ENCODE results near the gene TMEM101.
A peak's percentile ranks its signal among the peaks of the same experiment; 100 is the strongest.
"Not testable (repeated sequence)": the region's sequence is repeated elsewhere in the genome, so short reads cannot be mapped to it uniquely, and the experiment has no call there.

Gene TMEM101

DNA sequence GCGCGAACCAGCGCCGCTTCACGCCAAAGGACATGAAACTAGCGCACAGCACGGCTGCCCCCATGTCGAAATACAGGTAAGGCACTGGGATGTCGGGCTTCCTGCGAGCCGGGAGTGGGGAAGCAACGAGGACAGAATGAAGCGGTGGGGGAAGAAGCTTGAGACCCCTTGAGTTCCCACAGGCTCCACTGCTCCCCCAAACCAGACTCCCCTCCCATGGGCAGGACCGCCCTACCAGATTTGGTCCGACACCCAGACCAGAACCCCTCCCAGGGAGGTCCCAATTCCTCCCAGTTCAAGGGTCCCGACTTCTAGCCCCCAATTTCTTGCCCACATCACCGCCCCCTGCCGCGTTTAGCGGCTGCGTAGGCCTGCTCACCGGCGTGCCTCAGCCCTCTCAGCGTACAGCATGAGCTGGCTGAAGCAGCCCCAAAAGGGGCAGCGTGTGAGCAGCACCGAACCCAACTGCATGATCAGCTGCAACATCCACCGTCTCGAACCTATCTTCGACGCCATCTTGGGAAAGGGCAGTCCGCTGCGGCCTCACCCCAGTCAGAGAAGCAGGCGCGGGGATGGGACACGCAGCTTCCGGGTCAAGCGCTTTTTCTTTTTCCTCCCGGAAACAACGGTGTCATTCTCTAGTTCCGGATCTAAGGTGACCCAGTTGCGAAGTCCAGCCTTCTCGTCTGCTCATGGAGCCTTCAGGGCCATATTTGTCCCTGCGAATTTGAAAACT, at the start of gene TMEM101:
Gene TMEM101, minus strand, starts transcription at position 527 of the 736 bp plus-strand sequence. Its CDS starts 11 bp downstream, at position 516.
- Mint-ChIP-seq H3K27me3 (no peaks in the 10 kb centered on the region), H3K4me1 (peaks cover 14% of the 10 kb centered on the region), H3K27ac (peak within 1 kb of the TSS; percentile 99), H3K9me3 (no peaks in the 10 kb centered on the region), H3K4me3 (peak within 1 kb of the TSS; percentile 100), H3K36me3 (peaks cover 11% of the 10 kb centered on the region)

DNA sequence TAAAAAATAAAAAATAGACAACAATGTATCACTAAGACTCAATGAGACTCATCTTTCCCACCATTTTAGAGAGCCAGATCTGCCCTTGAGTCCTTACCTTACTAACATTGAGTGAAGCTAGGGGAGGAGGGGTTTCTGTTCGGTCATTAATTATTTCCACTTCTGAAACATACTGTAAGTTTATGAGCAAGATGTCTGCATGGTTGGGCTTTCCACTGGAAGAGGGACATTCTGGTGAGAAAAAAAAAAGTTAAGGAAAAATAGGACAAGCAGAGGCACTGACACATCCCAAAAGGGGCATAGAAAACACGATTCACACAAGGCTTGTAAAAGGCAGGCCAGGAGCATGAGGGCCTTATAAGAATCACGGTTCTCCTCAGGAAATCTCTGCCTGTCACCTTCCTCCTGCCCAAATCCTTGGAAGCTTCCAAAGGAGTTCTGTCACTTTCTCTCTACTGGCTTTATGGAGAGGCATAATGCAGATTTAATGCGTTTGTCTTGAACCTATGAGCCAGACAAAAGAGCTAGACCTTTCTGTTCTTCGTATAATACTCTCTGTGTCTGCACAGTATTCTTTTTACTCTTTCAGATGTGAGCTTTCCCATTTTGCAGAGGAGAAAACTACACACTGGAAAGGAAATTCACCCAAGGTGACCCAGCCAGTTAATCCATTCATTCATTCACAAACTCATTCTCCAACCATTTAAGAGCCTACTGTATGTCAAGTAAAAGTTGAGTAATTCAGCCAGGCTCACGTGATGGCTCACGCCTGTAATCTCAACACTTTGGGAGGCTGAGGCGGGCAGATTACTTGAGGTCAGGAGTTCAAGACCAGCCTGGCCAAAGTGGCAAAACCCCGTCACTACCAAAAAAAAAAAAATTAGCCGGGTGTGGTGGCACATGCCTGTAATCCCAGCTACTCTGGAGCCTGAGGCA, 49.2 kb upstream of the TMEM101 start:
- peaks cover 61% of the 10 kb centered on the region for H3K4me1 Mint-ChIP-seq
- peak overlapping the region; percentile 68 for H3K4me3 Mint-ChIP-seq
- peaks cover 16% of the 10 kb centered on the region for H3K36me3 Mint-ChIP-seq
- H3K9me3 Mint-ChIP-seq = no peaks in the 10 kb centered on the region
- H3K27me3 Mint-ChIP-seq = no peaks in the 10 kb centered on the region
- H3K27ac Mint-ChIP-seq = peak overlapping the region; percentile 60

DNA sequence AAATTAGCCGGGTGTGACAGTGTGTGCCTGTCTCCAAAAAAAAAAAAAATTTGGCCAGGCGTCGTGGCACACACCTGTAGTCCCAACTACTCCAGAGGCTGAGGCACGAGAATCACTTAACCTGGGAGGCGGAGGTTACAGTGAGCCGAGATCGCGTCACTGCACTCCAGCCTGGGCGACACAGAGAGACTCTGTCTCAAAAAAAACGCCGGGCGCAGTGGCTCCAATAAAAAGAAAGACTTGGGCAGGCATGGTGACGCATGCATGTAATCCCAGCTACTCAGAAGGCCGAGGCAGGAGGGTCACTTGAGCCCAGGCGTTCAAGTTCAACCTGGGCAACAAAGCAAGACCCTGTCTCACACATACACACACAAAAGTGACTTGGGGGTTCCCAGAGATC, 48.1 kb upstream of the TMEM101 start:
- Mint-ChIP-seq H3K4me3 (no peak overlapping the region), H3K36me3 (peaks cover 17% of the 10 kb centered on the region), H3K27ac (no peak overlapping the region), H3K4me1 (peaks cover 58% of the 10 kb centered on the region), H3K27me3 (no peaks in the 10 kb centered on the region), H3K9me3 (no peaks in the 10 kb centered on the region)

DNA sequence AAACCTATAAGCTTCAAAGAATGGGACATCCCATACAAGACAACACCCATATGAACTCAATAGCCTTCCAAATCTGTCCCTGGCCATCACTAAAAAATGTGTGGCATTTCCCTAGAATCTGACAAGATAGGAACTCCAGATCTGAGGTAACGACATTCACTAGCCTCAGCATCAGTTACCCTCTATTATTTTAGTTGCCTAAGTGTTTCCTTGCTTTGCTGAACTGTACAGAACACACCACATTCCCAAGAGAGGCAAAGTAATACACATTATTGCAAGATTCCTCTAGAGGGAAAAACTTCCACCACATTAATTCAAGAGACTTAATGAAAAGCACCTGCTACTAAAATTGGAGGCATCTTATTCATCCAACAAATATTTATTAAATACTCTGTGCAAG, 46.7 kb upstream of the TMEM101 start:
- Mint-ChIP-seq H3K36me3 (peaks cover 17% of the 10 kb centered on the region), H3K4me3 (no peak overlapping the region), H3K9me3 (no peaks in the 10 kb centered on the region), H3K27ac (no peak overlapping the region), H3K27me3 (no peaks in the 10 kb centered on the region), H3K4me1 (peaks cover 49% of the 10 kb centered on the region)

DNA sequence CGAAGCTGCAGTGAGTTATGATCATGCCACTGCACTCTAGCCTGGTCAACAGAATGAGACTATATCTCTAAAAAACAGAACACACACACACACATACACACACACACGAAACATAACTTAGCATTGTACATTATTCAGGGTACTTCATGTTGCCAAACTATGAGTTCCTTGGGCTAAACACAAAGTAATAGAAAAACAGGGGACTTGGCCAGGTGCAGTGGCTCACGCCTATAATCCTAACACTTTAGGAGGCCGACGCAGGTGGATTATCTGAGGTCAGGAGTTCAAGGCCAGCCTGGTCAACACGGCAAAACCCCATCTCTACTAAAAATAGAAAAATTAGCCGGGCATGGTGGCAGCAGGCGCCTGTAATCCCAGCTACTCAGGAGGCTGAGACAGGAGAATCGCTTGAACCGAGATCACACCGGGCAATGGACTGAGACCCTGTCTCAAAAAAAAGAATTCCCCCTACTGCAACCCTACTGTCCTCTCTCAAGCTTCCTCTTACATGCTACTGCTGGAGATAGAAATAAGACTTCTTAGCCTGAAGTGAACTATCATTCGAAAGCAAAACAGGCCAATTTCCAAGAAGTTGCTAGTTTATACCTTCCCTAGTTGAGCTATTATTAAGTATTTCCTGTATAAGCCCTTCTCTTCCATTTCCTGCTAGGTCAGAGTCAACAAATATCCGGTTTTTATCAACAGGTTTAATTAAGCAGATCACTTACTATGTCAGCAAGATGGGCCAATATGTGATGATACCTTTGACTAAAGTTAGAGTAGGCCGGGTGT, 44.5 kb upstream of the TMEM101 start:
- Mint-ChIP-seq H3K4me3 (no peak overlapping the region), H3K36me3 (peaks cover 14% of the 10 kb centered on the region), H3K27me3 (no peaks in the 10 kb centered on the region), H3K4me1 (peaks cover 45% of the 10 kb centered on the region), H3K27ac (no peak overlapping the region), H3K9me3 (no peaks in the 10 kb centered on the region)

DNA sequence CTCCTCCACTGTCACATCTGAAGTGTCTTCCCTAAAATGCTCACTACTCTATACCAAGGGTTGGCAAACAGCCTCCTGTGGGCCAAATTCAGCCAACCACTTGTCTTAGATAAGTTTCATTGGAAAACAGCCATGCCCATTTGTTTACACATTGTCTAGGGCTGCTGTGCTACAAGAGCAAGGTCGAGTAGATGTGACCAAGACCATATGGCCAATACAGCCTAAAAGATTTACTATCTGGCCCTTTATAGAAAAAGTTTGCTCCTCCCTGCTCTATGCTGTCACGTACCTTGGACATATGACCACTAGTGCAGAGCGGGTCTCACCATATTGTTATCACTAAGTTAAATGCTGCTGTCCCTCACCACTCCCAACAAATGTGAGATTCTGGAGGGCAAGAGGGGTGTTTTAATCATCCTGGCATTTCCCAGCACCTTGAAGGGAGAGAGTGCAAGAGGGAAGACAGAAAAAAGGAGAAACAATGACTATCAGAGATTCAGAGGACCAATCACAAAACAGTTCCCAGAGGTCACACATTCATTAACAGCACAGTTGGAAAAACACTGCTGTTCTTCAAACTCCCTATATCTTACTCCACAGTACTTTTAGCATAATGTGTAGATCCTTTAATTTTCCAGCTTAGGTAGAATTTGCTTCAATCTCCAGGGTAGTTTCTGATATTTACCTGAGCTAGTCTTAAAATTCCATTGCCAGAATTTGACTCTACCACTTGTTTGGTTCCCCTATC, 38.5 kb upstream of the TMEM101 start:
- Mint-ChIP-seq H3K27me3 (no peaks in the 10 kb centered on the region), H3K27ac (no peak overlapping the region), H3K36me3 (peaks cover 5% of the 10 kb centered on the region), H3K4me3 (no peak overlapping the region), H3K9me3 (no peaks in the 10 kb centered on the region), H3K4me1 (peaks cover 20% of the 10 kb centered on the region)

DNA sequence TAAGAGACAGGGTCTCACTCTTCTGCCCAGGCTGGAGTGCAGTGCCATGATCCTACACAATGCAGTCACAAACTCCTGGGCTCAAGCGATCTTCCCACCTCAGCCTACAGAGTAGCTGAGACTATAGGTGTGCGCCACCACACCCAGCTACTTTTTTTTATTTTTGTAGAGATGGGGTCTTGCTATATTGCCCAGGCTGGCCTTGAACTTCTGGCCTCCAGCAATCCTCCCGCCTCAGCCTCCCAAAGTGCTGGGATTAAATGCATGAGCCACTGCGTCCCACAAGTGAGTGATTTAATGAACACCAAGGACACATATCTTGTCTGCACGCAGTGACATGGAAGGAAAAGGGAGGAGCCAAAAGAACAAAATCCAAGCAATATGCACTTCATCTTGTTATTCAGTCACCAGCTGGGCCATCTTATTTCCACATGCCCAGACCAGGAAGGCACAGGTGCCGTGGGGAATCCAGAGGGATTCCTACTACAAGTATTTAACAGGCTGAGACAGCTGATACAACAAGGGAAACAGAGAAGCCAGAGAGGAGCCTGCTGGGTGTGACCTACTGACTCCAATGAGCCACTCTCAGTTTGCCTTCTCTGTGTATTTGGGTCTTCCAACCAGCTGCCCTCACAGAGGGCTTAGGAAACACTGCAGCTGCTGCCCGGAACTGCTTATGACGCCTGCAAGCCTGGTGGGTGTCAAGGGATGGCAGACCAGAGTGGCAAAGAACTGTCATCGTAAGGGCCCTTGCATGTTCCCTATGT, 34.7 kb upstream of the TMEM101 start:
- Mint-ChIP-seq H3K9me3 (no peaks in the 10 kb centered on the region), H3K36me3 (peaks cover 4% of the 10 kb centered on the region), H3K27ac (no peak overlapping the region), H3K27me3 (no peaks in the 10 kb centered on the region), H3K4me1 (peaks cover 18% of the 10 kb centered on the region), H3K4me3 (no peak overlapping the region)

DNA sequence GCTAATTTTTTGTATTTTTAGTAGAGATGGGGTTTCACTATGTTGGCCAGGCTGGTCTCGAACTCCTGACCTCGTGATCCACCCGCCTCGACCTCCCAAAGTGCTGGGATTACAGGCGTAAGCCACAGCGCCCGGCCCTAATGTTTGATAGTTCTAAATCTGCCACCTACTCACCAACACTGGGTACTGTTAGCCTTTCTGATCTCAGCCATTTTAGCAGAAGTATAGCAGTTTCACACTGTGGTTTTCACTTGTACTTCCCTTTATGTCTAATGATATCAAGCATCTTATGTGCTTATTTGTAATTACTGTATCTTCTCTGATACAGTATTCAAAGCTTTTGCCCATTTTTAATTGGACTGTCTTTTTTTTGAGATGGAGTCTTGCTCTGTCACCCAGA, 32.1 kb upstream of the TMEM101 start:
- not testable (repeated sequence) for H3K4me1 Mint-ChIP-seq, H3K9me3 Mint-ChIP-seq, H3K4me3 Mint-ChIP-seq, H3K27me3 Mint-ChIP-seq, H3K27ac Mint-ChIP-seq, H3K36me3 Mint-ChIP-seq

DNA sequence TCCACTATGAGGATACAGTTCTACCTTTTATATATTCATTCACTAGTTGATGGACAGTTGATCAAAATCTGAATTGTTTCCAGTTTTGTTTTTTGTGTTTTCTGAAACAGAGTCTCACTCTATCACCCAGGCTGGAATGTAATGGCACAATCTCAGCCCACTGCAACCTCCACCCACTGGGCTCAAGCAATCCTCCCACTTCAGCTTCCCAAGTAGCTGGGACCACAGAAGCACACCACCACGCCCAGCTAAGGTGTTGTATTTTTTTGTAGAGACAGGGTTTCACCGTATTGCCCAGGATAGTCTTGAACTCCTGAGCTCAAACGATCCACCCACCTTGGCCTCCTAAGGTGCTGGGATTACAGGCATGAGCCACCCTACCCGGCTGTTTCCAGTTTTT, 30.7 kb upstream of the TMEM101 start:
- Mint-ChIP-seq H3K27me3 (no peaks in the 10 kb centered on the region), H3K27ac (no peak overlapping the region), H3K36me3 (peaks cover 4% of the 10 kb centered on the region), H3K4me1 (peaks cover 14% of the 10 kb centered on the region), H3K9me3 (no peaks in the 10 kb centered on the region), H3K4me3 (no peak overlapping the region)

DNA sequence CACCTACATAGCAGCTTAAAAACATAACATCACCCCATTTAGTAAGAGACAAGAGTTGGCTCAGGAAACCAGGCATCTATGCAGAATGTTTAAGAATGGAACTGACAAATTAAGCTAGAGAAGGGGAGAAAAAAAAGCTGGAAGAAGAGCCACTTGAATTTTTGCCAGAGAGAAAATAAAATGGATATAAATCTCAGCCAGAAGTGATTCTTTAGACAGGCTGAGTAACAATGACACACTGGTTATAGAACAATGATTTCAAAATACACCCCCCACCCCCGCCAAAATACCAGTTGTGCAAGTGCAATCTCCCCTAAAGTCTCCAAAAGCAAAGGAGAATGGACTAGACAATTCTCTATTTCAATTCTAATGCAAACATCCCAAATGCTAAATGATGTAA, 29.3 kb upstream of the TMEM101 start:
- Mint-ChIP-seq H3K27ac (peak overlapping the region; percentile 55), H3K4me1 (peaks cover 14% of the 10 kb centered on the region), H3K36me3 (peaks cover 6% of the 10 kb centered on the region), H3K9me3 (no peaks in the 10 kb centered on the region), H3K4me3 (no peak overlapping the region), H3K27me3 (no peaks in the 10 kb centered on the region)

DNA sequence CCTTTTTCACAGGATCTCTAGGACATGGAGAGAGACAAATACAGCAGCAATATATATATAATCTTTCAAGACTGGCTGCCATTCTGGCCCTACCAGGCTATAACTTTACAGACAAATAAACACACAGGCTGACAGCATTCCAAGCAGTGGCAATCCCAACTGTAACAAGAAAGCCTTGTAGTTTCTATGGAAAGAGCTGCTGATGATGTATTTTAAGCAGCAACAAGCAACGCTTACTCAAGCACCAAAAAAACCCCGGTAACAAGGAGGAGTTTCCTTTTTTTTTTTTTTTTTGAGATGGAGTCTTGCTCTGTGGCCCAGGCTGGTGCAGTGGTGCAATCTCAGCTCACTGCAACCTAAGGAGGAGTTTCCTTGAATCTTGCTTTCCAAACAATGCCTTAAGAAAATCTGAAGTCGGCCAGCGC, 28.5 kb upstream of the TMEM101 start:
- Mint-ChIP-seq H3K27ac (no peak overlapping the region), H3K4me1 (peaks cover 14% of the 10 kb centered on the region)

DNA sequence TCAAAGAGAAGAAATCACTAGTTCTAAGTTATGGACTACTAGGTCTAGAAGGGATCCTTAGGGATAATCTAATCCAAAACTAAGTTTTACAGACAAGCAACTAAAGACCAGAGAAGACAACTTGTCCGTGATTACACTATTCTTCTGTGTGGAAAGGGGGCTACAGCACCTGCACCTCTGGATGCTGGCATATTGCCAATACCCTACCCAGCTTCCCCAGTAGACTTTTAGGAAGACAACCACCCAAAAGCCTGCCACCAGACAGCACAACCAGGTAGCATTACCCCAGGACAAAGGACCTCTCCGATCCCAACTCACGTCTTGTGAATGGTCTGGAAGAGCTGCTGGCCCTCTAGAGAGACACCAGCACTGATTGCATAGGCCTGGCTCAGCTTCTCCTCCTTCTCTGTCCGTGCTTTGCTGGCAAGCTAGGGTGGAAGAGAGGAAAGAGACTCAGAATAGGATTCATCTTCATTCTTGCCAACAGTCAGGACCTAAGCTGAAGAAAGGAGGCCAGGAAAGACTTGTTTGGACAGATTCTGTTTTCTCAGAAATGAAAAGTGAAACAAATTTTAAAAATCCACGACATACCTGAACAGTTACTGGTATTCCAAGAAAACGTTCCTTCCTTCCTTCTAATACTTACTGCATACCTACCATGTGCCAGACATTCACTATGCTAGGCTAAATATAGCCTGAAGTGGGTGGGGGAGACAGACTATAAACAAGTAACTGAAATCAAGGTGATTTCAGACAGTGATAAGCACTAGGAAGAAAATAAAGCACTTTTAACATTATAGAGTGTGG, 25.3 kb upstream of the TMEM101 start:
- no peak overlapping the region for H3K4me3 Mint-ChIP-seq
- no peak overlapping the region for H3K27ac Mint-ChIP-seq

More for the DNA sequence above, 28.5 kb upstream of the TMEM101 start:
- Mint-ChIP-seq H3K27me3 (no peaks in the 10 kb centered on the region), H3K36me3 (peaks cover 6% of the 10 kb centered on the region), H3K4me3 (no peak overlapping the region), H3K9me3 (no peaks in the 10 kb centered on the region)

DNA sequence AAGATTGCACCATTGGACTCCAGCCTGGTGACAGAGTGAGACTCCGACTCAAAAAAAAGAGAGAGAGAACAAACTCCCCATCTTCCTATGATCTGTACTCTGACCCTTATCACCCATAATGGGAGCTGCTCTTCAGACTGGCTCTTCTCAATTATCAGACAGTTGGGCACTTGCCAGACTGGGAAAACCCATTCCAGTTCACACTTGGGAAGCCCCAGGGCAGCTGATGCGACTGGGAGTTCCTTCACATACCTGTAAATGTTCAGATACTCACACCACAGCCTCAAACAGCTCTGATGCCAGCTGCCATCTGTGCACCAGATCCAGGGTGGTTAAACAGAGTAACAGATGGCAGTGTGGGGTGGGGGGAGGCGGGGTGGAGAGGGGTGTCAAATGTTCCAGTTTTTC, 23.8 kb upstream of the TMEM101 start:
- Mint-ChIP-seq H3K36me3 (peaks cover 9% of the 10 kb centered on the region), H3K4me1 (peaks cover 19% of the 10 kb centered on the region), H3K4me3 (no peak overlapping the region), H3K9me3 (no peaks in the 10 kb centered on the region), H3K27ac (no peak overlapping the region), H3K27me3 (no peaks in the 10 kb centered on the region)

More for the DNA sequence above, 25.3 kb upstream of the TMEM101 start:
- Mint-ChIP-seq H3K36me3 (peaks cover 5% of the 10 kb centered on the region), H3K27me3 (no peaks in the 10 kb centered on the region), H3K9me3 (no peaks in the 10 kb centered on the region), H3K4me1 (peaks cover 14% of the 10 kb centered on the region)

DNA sequence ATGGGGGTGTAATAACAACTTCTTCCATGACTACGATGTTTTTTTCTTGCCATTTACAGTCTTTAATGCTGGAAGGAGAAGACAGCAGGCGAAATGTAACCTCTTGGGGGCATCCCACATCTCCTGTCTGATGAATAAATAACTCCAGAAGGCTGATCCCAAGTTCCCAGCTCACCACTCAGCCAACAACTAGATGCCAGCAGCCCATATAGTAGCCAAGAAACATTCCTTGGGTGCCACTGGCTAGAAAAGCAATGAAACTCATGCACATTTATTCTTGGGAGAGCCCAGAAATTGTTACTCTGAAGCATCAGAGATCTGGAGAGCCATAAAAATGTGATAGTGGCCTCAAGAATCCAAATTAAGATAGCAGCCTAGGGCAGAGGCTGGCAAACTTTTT, 22.7 kb upstream of the TMEM101 start:
- H3K9me3 Mint-ChIP-seq = no peaks in the 10 kb centered on the region

More for the DNA sequence above, 22.7 kb upstream of the TMEM101 start:
- H3K27ac Mint-ChIP-seq = no peak overlapping the region
- peaks cover 10% of the 10 kb centered on the region for H3K36me3 Mint-ChIP-seq
- peaks cover 14% of the 10 kb centered on the region for H3K4me1 Mint-ChIP-seq
- H3K4me3 Mint-ChIP-seq = no peak overlapping the region
- no peaks in the 10 kb centered on the region for H3K27me3 Mint-ChIP-seq

All from activated naive CD4-positive, alpha-beta T cell treated with anti-CD3 and anti-CD28 coated beads, Interleukin-2, amount 50 U/mL, for 24 hours (primary cell).